H54 (cell line): Measurements from ENCODE around the gene STK17B.

Source experiments
- DNase-seq: peaks from one replicate; pipeline ENCODE4 v3.0.0; 2011; ENCODE audit warnings: low spot score, mixed read lengths; ENCODE audit not compliant: insufficient read length
- FAIRE-seq: peaks from 3 replicates; lab custom pipeline; 2011; peaks lifted over from hg19 to GRCh38; lab: Jason Lieb, UNC
- POLR2A ChIP-seq: IDR thresholded peaks from 2 replicates; pipeline ENCODE4 v1.6.1; 2011; ENCODE audit warnings: low read depth, mild to moderate bottlenecking, low read length

The STK17B gene

GRCh38 chr2:196160101-196160500, 11.3 kb downstream of the STK17B start:
- no peak for TF ChIP-seq POLR2A
- peak; percentile 98 for FAIRE-seq
- DNase-seq: no peak

- no peak for FAIRE-seq
- no peak for TF ChIP-seq POLR2A
Observed at GRCh38 chr2:196159221-196159892, 12.0 kb downstream of the STK17B start.

GRCh38 chr2:196155575-196155974, 15.8 kb downstream of the STK17B start:
- TF ChIP-seq POLR2A: no peak
- DNase-seq (no peak), FAIRE-seq (peak; percentile 38)

More at GRCh38 chr2:196159221-196159892, 12.0 kb downstream of the STK17B start:
- DNase-seq: no peak

- FAIRE-seq (peak; percentile 6), DNase-seq (no peak)
- no peak for TF ChIP-seq POLR2A
Observed at GRCh38 chr2:196153480-196153879, 17.9 kb downstream of the STK17B start.

GRCh38 chr2:196149948-196150347, 21.4 kb downstream of the STK17B start:
- FAIRE-seq (no peak), DNase-seq (no peak)
- TF ChIP-seq POLR2A: no peak

GRCh38 chr2:196148736-196149135, 22.6 kb downstream of the STK17B start:
- DNase-seq: no peak
- FAIRE-seq: no peak
- no peak for TF ChIP-seq POLR2A

- DNase-seq: no peak
- TF ChIP-seq POLR2A: no peak
- FAIRE-seq: no peak
Observed at GRCh38 chr2:196145256-196145655, 26.1 kb downstream of the STK17B start.

- no peak for TF ChIP-seq POLR2A
- FAIRE-seq: peak; percentile 67
Observed at GRCh38 chr2:196144513-196145126, 26.8 kb downstream of the STK17B start.

GRCh38 chr2:196143730-196144131, 27.6 kb downstream of the STK17B start:
- FAIRE-seq (peak; percentile 61), DNase-seq (no peak)
- no peak for TF ChIP-seq POLR2A

More at GRCh38 chr2:196144513-196145126, 26.8 kb downstream of the STK17B start:
- no peak for DNase-seq

GRCh38 chr2:196142825-196143224, 28.6 kb downstream of the STK17B start:
- FAIRE-seq: no peak
- DNase-seq: no peak

GRCh38 chr2:196140213-196140612, 31.2 kb downstream of the STK17B start:
- TF ChIP-seq POLR2A: no peak
- DNase-seq (no peak), FAIRE-seq (no peak)

More at GRCh38 chr2:196142825-196143224, 28.6 kb downstream of the STK17B start:
- TF ChIP-seq POLR2A: no peak

- FAIRE-seq (peak; percentile 68), DNase-seq (no peak)
- no peak for TF ChIP-seq POLR2A
Observed at GRCh38 chr2:196137271-196137670, 34.1 kb downstream of the STK17B start.

- FAIRE-seq: no peak
- TF ChIP-seq POLR2A: no peak
- no peak for DNase-seq
Observed at GRCh38 chr2:196136151-196136550, 35.2 kb downstream of the STK17B start.

- DNase-seq (no peak), FAIRE-seq (no peak)
- no peak for TF ChIP-seq POLR2A
Observed at GRCh38 chr2:196131949-196132925, 39.1 kb downstream of the STK17B start.
